ENCODE data around the gene ATP1B3.

GRCh38 chr3:141934354-141934753 lies 57.9 kb downstream of the ATP1B3 start:
- TF ChIP-seq EZH2 (IDR thresholded peaks at IDR 0.05; ENCODE audit: borderline replicate concordance) (no peak), CTCF (IDR thresholded peaks at IDR 0.05; ENCODE audit: poor library complexity) (no peak), EZH2phosphoT487 (IDR thresholded peaks at IDR 0.05; ENCODE audit: low read depth, severe bottlenecking, unreplicated experiment) (no peak)

Measured in hepatocyte (in vitro differentiated cells).